ENCODE data around the gene SYT2. TPM values are rescaled to one million over a fixed set of nuclear protein-coding genes. Genes with fewer than 3 reads are reported as not detected.

The SYT2 gene
- total RNA-seq, 1 experiment from 2014 or later = 12.1 TPM

DNA sequence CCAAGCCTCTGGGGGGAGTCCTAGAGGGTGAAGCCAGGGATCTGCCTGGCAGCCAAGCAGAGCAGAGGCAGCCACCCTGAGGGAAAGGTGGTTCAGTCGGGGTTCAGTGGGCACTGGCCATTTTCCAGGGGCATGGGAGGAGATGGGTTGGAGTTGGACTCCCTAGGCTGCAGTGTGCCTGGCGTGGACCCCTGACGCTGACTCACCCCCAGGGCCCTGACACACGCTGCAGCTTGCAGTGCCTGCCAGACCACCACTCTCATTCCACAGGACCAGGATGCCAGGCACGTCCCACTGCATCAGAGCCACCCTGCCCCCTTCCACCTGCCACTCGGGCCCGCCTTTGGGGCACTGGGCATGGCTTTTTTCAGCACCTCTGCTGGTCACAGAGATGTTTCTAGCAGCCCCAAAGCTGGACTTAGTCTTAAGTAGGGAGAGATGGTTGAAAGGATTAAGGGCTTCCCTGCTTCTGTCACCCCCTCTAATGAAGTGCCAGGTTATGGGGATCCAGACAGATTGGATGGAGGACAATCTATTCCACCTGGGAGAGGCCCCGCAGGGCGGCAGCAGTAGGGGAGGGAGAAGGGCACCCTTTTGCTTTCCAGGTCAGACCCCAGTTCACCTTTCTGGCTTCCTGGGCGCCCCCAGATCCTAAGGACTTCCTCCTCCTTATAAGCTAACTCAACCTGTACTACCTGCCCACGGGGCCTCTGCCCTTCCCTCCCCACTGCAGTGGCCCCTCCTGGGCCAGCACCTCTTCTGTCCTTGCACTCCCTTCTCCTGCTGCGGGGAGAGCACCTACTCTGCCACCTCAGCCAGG is 1.6 kb downstream of the SYT2 start:
- Mint-ChIP-seq H3K4me3 (peak overlapping the region; percentile 77), H3K27me3 (ENCODE audit: low read depth) (peaks cover 31% of the 10 kb centered on the region), H3K27ac (no peak overlapping the region), H3K36me3 (no peaks in the 10 kb centered on the region), H3K4me1 (peaks cover 43% of the 10 kb centered on the region), H3K9me3 (no peaks in the 10 kb centered on the region)
- ATAC-seq = no peak
- no peak for DNase-seq (ENCODE audit: low spot score)
- POLR2A ChIA-PET = interaction anchor here (0.7 to 1.8 kb wide), 2 partner anchors 12 to 102 kb away, joined by 3 to 5 read pairs; partner anchors contain the start of gene PCAT6
- TF ChIP-seq NFE2L1 (CRISPR knock-in tag; IDR thresholded peaks at IDR 0.05) = no peak
- TF ChIP-seq ELF4 (CRISPR knock-in tag; IDR thresholded peaks at IDR 0.05; ENCODE audit: low read depth) = no peak
- TF ChIP-seq NFYB (CRISPR knock-in tag; conservative IDR thresholded peaks at IDR 0.05; ENCODE audit: low read depth) = no peak
- TF ChIP-seq, protein P1, sequence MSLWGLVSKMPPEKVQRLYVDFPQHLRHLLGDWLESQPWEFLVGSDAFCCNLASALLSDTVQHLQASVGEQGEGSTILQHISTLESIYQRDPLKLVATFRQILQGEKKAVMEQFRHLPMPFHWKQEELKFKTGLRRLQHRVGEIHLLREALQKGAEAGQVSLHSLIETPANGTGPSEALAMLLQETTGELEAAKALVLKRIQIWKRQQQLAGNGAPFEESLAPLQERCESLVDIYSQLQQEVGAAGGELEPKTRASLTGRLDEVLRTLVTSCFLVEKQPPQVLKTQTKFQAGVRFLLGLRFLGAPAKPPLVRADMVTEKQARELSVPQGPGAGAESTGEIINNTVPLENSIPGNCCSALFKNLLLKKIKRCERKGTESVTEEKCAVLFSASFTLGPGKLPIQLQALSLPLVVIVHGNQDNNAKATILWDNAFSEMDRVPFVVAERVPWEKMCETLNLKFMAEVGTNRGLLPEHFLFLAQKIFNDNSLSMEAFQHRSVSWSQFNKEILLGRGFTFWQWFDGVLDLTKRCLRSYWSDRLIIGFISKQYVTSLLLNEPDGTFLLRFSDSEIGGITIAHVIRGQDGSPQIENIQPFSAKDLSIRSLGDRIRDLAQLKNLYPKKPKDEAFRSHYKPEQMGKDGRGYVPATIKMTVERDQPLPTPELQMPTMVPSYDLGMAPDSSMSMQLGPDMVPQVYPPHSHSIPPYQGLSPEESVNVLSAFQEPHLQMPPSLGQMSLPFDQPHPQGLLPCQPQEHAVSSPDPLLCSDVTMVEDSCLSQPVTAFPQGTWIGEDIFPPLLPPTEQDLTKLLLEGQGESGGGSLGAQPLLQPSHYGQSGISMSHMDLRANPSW (CRISPR knock-in tag; conservative IDR thresholded peaks at IDR 0.05; ENCODE audit: low read depth) = no peak
- no peak for TF ChIP-seq PRRX2 (CRISPR knock-in tag; IDR thresholded peaks at IDR 0.05)
- no peak for TF ChIP-seq TEAD1 (CRISPR knock-in tag; IDR thresholded peaks at IDR 0.05)
- TF ChIP-seq, protein P2, sequence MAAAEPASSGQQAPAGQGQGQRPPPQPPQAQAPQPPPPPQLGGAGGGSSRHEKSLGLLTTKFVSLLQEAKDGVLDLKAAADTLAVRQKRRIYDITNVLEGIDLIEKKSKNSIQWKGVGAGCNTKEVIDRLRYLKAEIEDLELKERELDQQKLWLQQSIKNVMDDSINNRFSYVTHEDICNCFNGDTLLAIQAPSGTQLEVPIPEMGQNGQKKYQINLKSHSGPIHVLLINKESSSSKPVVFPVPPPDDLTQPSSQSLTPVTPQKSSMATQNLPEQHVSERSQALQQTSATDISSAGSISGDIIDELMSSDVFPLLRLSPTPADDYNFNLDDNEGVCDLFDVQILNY (CRISPR knock-in tag; IDR thresholded peaks at IDR 0.05) = no peak
- TF ChIP-seq, protein P3, sequence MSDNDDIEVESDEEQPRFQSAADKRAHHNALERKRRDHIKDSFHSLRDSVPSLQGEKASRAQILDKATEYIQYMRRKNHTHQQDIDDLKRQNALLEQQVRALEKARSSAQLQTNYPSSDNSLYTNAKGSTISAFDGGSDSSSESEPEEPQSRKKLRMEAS (CRISPR knock-in tag; IDR thresholded peaks at IDR 0.05) = no peak
- TF ChIP-seq GTF2I (CRISPR knock-in tag; conservative IDR thresholded peaks at IDR 0.05) = no peak
- no peak for TF ChIP-seq ZNF396 (CRISPR knock-in tag; IDR thresholded peaks at IDR 0.05; ENCODE audit: borderline replicate concordance)
- TF ChIP-seq, protein P4, sequence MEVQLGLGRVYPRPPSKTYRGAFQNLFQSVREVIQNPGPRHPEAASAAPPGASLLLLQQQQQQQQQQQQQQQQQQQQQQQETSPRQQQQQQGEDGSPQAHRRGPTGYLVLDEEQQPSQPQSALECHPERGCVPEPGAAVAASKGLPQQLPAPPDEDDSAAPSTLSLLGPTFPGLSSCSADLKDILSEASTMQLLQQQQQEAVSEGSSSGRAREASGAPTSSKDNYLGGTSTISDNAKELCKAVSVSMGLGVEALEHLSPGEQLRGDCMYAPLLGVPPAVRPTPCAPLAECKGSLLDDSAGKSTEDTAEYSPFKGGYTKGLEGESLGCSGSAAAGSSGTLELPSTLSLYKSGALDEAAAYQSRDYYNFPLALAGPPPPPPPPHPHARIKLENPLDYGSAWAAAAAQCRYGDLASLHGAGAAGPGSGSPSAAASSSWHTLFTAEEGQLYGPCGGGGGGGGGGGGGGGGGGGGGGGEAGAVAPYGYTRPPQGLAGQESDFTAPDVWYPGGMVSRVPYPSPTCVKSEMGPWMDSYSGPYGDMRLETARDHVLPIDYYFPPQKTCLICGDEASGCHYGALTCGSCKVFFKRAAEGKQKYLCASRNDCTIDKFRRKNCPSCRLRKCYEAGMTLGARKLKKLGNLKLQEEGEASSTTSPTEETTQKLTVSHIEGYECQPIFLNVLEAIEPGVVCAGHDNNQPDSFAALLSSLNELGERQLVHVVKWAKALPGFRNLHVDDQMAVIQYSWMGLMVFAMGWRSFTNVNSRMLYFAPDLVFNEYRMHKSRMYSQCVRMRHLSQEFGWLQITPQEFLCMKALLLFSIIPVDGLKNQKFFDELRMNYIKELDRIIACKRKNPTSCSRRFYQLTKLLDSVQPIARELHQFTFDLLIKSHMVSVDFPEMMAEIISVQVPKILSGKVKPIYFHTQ (CRISPR knock-in tag; IDR thresholded peaks at IDR 0.05) = no peak
- no peak for TF ChIP-seq MYBL2 (CRISPR knock-in tag; IDR thresholded peaks at IDR 0.05)
- TF ChIP-seq TEAD4 (CRISPR knock-in tag; IDR thresholded peaks at IDR 0.05) = no peak
- TF ChIP-seq SOX15 (CRISPR knock-in tag; IDR thresholded peaks at IDR 0.05) = no peak
- no peak for TF ChIP-seq ATF1 (CRISPR knock-in tag; IDR thresholded peaks at IDR 0.05)
- TF ChIP-seq, protein P5, sequence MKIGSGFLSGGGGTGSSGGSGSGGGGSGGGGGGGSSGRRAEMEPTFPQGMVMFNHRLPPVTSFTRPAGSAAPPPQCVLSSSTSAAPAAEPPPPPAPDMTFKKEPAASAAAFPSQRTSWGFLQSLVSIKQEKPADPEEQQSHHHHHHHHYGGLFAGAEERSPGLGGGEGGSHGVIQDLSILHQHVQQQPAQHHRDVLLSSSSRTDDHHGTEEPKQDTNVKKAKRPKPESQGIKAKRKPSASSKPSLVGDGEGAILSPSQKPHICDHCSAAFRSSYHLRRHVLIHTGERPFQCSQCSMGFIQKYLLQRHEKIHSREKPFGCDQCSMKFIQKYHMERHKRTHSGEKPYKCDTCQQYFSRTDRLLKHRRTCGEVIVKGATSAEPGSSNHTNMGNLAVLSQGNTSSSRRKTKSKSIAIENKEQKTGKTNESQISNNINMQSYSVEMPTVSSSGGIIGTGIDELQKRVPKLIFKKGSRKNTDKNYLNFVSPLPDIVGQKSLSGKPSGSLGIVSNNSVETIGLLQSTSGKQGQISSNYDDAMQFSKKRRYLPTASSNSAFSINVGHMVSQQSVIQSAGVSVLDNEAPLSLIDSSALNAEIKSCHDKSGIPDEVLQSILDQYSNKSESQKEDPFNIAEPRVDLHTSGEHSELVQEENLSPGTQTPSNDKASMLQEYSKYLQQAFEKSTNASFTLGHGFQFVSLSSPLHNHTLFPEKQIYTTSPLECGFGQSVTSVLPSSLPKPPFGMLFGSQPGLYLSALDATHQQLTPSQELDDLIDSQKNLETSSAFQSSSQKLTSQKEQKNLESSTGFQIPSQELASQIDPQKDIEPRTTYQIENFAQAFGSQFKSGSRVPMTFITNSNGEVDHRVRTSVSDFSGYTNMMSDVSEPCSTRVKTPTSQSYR (CRISPR knock-in tag; IDR thresholded peaks at IDR 0.05) = no peak
- CTCF ChIA-PET = interaction anchor here (1.0 to 5.1 kb wide), 5 partner anchors 11 to 52 kb away, joined by 3 to 76 read pairs (median 7); no protein-coding TSS in a partner anchor

Measured in WTC11 (cell line).